ENCODE results near the gene KCTD13. TPM values are rescaled to one million over a fixed set of nuclear protein-coding genes. Genes with fewer than 3 reads are reported as not detected.
"Not testable (repeated sequence)": the region's sequence is repeated elsewhere in the genome, so short reads cannot be mapped to it uniquely, and the experiment has no call there.

The KCTD13 gene
- 10 to 100 TPM; 10.6 to 30.3 (median 14.7) TPM for polyA plus RNA-seq (ENCODE audit: insufficient read length in 4 of 4)

- DNase-seq (ENCODE audit: low read depth in 4 of 4, low spot score in 3 of 4), result peak; percentile 74 to 85 (median 81)
These were observed at the start of gene KCTD13 for GRCh38 chr16:29925781-29926710. KCTD13 (minus strand) TSS chr16:29926226; CDS start chr16:29926033, 193 bp downstream.

- no peak for DNase-seq (ENCODE audit: low read depth in 4 of 4, low spot score in 3 of 4)
These were observed 49.1 kb upstream of the KCTD13 start for GRCh38 chr16:29975134-29975538.

- no peak for DNase-seq (ENCODE audit: low read depth in 4 of 4, low spot score in 3 of 4)
These were observed 48.5 kb upstream of the KCTD13 start for GRCh38 chr16:29974291-29975133.

- peak; percentile 97 to 98 (median 97) for DNase-seq (ENCODE audit: low read depth in 4 of 4, low spot score in 3 of 4)
These were observed 47.6 kb upstream of the KCTD13 start, which contains the start of gene TAOK2 for GRCh38 chr16:29973384-29974246. TAOK2 (plus strand) TSS chr16:29973868; CDS start chr16:29977773, 3,905 bp downstream.

- no peak for DNase-seq (ENCODE audit: low read depth in 4 of 4, low spot score in 3 of 4)
These were observed 47.0 kb upstream of the KCTD13 start for GRCh38 chr16:29972992-29973383.

GRCh38 chr16:29972500-29972899, 46.5 kb upstream of the KCTD13 start:
- no peak for DNase-seq (ENCODE audit: low read depth in 4 of 4, low spot score in 3 of 4)

- DNase-seq (ENCODE audit: low read depth in 4 of 4, low spot score in 3 of 4), result no peak
These were observed 45.3 kb upstream of the KCTD13 start for GRCh38 chr16:29971304-29971703.

- no peak for DNase-seq (ENCODE audit: low read depth in 4 of 4, low spot score in 3 of 4)
These were observed 42.2 kb upstream of the KCTD13 start for GRCh38 chr16:29968205-29968604.

- DNase-seq (ENCODE audit: low read depth in 4 of 4, low spot score in 3 of 4), result no peak
These were observed 37.2 kb upstream of the KCTD13 start for GRCh38 chr16:29963021-29963743.

GRCh38 chr16:29962344-29962994, 36.4 kb upstream of the KCTD13 start:
- DNase-seq (ENCODE audit: low read depth in 4 of 4, low spot score in 3 of 4), result no peak

- DNase-seq (ENCODE audit: low read depth in 4 of 4, low spot score in 3 of 4), result peak; percentile 80 to 89 (median 81)
These were observed 35.7 kb upstream of the KCTD13 start, which contains the start of gene TMEM219 for GRCh38 chr16:29961479-29962343. TMEM219 (plus strand) TSS chr16:29962079; CDS start chr16:29963144, 1,065 bp downstream.

GRCh38 chr16:29961127-29961478, 35.1 kb upstream of the KCTD13 start:
- DNase-seq (ENCODE audit: low read depth in 4 of 4, low spot score in 3 of 4), result no peak

GRCh38 chr16:29959821-29960220, 33.8 kb upstream of the KCTD13 start:
- not testable (repeated sequence) for DNase-seq (ENCODE audit: low read depth in 4 of 4, low spot score in 3 of 4)

- DNase-seq (ENCODE audit: low read depth in 4 of 4, low spot score in 3 of 4), result no peak
These were observed 33.3 kb upstream of the KCTD13 start for GRCh38 chr16:29959293-29959692.

GRCh38 chr16:29958756-29959155, 32.7 kb upstream of the KCTD13 start:
- no peak for DNase-seq (ENCODE audit: low read depth in 4 of 4, low spot score in 3 of 4)

- DNase-seq (ENCODE audit: low read depth in 4 of 4, low spot score in 3 of 4), result no peak
These were observed 25.8 kb upstream of the KCTD13 start for GRCh38 chr16:29951625-29952365.

GRCh38 chr16:29950806-29951461, 24.9 kb upstream of the KCTD13 start:
- no peak for DNase-seq (ENCODE audit: low read depth in 4 of 4, low spot score in 3 of 4)

Measured in left renal pelvis (tissue), 4 donors.